Ovary (tissue), 9 donors: ENCODE data around the gene HECW1. TPM values are rescaled to one million over a fixed set of nuclear protein-coding genes. Genes with fewer than 3 reads are reported as not detected.

Source experiments
- DNase-seq, 5 donors: peaks; one replicate each; pipeline ENCODE4 v3.0.0-alpha.2; 2019 to 2020
- H3K27ac ChIP-seq, 2 donors: fragments of 200-600 bp; one replicate each; pipeline versions ENCODE4 v1.5.1 to v1.8.0; 2019 to 2022
- H3K27me3 ChIP-seq: fragments of 200-600 bp; one replicate; pipeline ENCODE4 v1.8.0; 2022
- H3K36me3 ChIP-seq: fragments of 200-600 bp; sonication (generic); one replicate; pipeline ENCODE4 v1.5.1; 2019
- H3K4me1 ChIP-seq: one replicate; pipeline ENCODE4 v1.8.1; 2013; ENCODE audit warnings: mild to moderate bottlenecking, moderate library complexity; ENCODE audit not compliant: insufficient read depth
- H3K4me3 ChIP-seq: fragments of 200-600 bp; sonication (generic); one replicate; pipeline ENCODE4 v1.5.1; 2017
- H3K9me3 ChIP-seq, 2 donors: fragments of 200-600 bp in 1 of 2; sonication (generic) in 1 of 2; one replicate each; pipeline versions ENCODE4 v1.5.1 to v1.8.1; 2013 to 2019; ENCODE audit warnings: mild to moderate bottlenecking in 1 of 2, moderate library complexity in 1 of 2
- EP300 ChIP-seq: sonication (generic); formaldehyde crosslinking; IDR thresholded peaks from one replicate; pipeline ENCODE4 v1.6.1; 2017; ENCODE audit warnings: antibody characterized with exemption
- POLR2A ChIP-seq: fragments of 450-650 bp; IDR thresholded peaks from one replicate; pipeline ENCODE4 v1.6.1; 2017; ENCODE audit warnings: antibody characterized with exemption, mild to moderate bottlenecking, moderate library complexity
- WGBS, 3 donors: extraction: QIAGEN DNeasy Blood & Tissue Kit in 1 of 3; methylation state at CpG; one replicate each; pipeline versions ENCODE4 v1.1.5 to v1.1.7; 2013 to 2017; 5-methylcytosine and 5-hydroxymethylcytosine counted together
- intact Hi-C, 4 donors: fragments of 100-400 bp; cut with DNase I; formaldehyde crosslinking; loops; one replicate each; pipeline versions ENCODE4 v1.11.0 to v1.15.1; 2022 to 2023
- polyA plus RNA-seq, 2 donors: library from polyadenylated mRNA; stranded (reverse); fragments of 200-250 nt in 1 of 2; fragments of 350-450 nt in 1 of 2; fragmentation: Illumina TruSeq in 1 of 2; extraction: RNeasy Lipid Tissue Mini Kit (QIAGEN cat#74804) in 1 of 2; gene quantifications; one replicate each; pipeline ENCODE4 v1.2.3, GENCODE V29; 2013 to 2014
- total RNA-seq, 7 donors: library from RNA; depleted of rRNA in 2 of 7; stranded (reverse); fragments of >200 nt in 2 of 7; fragmentation: NEBNext Ultra II Directional in 3 of 7; extraction: Animal tissue kit (Norgen Biotek cat#: 25700) in 3 of 7; gene quantifications; one replicate each; pipeline versions ENCODE4 v1.1.0 to v1.2.4, GENCODE V29; 2016 to 2023
- TF ChIP-seq, protein P1 (sequence below), 3 donors: fragments of 450-650 bp in 2 of 3; fragments of 200-600 bp in 1 of 3; IDR thresholded peaks; one replicate each; pipeline versions ENCODE4 v1.5.1 to v1.8.0; 2016 to 2022; ENCODE audit warnings: antibody characterized with exemption in 3 of 3, mild to moderate bottlenecking in 1 of 3
- donor health status: DM: no; HTN: no; CAD: no; lungs with moderate emphysema.
- donor health status: DM: no; HTN: no; CAD: no.
- donor health status: Bipolar disorder and iron deficiency.
- donor health status: DM: yes; HTN: yes; CAD: no.
- donor health status: DM: no; HTN: no; CAD: no.
- donor health status: DM: yes; HTN: yes; CAD: no.

Gene HECW1
- total and polyA plus RNA-seq, 9 donors = 0.31 to 6.4 (median 1.8) TPM; not detected in 1

- no peak for TF ChIP-seq EP300
- TF ChIP-seq POLR2A = no peak
- TF ChIP-seq, protein P1, sequence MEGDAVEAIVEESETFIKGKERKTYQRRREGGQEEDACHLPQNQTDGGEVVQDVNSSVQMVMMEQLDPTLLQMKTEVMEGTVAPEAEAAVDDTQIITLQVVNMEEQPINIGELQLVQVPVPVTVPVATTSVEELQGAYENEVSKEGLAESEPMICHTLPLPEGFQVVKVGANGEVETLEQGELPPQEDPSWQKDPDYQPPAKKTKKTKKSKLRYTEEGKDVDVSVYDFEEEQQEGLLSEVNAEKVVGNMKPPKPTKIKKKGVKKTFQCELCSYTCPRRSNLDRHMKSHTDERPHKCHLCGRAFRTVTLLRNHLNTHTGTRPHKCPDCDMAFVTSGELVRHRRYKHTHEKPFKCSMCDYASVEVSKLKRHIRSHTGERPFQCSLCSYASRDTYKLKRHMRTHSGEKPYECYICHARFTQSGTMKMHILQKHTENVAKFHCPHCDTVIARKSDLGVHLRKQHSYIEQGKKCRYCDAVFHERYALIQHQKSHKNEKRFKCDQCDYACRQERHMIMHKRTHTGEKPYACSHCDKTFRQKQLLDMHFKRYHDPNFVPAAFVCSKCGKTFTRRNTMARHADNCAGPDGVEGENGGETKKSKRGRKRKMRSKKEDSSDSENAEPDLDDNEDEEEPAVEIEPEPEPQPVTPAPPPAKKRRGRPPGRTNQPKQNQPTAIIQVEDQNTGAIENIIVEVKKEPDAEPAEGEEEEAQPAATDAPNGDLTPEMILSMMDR (IDR thresholded peaks at IDR 0.05) = no peak
- intact Hi-C loops = no loop called here
- WGBS, 3 donors = 29 to 42% (median 40%) methylated on average over 2 of the region's 2 CpGs
- Histone ChIP-seq H3K27ac (no peak overlapping the region), H3K4me3 (no peak overlapping the region), H3K4me1 (no peaks in the 10 kb centered on the region), H3K9me3 (no peaks in the 10 kb centered on the region), H3K27me3 (no peaks in the 10 kb centered on the region), H3K36me3 (no peaks in the 10 kb centered on the region)
- no peak for DNase-seq
Observed at GRCh38 chr7:43392638-43393330, 280.3 kb downstream of the HECW1 start.

- no peak for DNase-seq
- TF ChIP-seq EP300 = no peak
- TF ChIP-seq, protein P1 (IDR thresholded peaks at IDR 0.05) = no peak
- no peak for TF ChIP-seq POLR2A
- Histone ChIP-seq H3K4me1 (no peaks in the 10 kb centered on the region), H3K27me3 (no peaks in the 10 kb centered on the region), H3K27ac (no peak overlapping the region), H3K4me3 (no peak overlapping the region), H3K9me3 (no peaks in the 10 kb centered on the region), H3K36me3 (no peaks in the 10 kb centered on the region)
- 85 to 94% (median 92%) methylated on average over 7 of the region's 7 CpGs for WGBS, 3 donors
- intact Hi-C loops = no loop called here
Observed at GRCh38 chr7:43394441-43395130, 282.1 kb downstream of the HECW1 start.

- TF ChIP-seq POLR2A (no peak), EP300 (no peak)
- TF ChIP-seq, protein P1 (IDR thresholded peaks at IDR 0.05) = no peak
- intact Hi-C loops = no loop called here
- DNase-seq = no peak
- no peaks in the 10 kb centered on the region for H3K27me3 ChIP-seq
- no peaks in the 10 kb centered on the region for H3K4me1 ChIP-seq
- H3K9me3 ChIP-seq = no peaks in the 10 kb centered on the region
- H3K4me3 ChIP-seq = no peak overlapping the region
- WGBS, 3 donors = 38 to 43% (median 39%) methylated on average over 2 of the region's 2 CpGs
- no peaks in the 10 kb centered on the region for H3K36me3 ChIP-seq
- no peak overlapping the region for H3K27ac ChIP-seq
Observed at GRCh38 chr7:43395351-43395750, 282.9 kb downstream of the HECW1 start.

DNA sequence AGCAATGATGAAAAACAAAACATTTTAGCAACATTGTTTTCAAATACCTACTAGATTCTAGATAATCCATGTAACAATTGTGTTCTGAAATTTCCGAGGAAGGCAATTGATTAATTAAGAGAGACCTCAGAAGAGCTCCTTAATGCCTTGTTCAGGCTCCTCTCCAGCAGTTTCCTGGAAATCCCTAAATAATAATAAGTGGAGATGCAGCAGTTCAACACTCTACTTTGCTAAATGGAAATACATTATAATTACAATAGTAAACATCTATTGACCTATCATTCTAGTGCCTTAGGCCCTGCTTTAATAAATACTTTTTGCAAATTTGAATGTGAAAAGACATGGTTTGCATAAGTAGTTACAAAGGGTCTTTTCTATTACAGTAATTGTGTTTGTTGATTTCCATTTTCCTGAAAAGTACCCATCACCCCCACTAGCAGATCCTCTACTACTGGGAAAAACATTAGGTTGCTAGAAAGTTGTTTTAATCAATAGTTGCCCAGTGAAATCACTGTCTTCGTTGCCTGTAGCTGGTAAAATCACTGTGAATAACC is 283.8 kb downstream of the HECW1 start:
- no peak overlapping the region for H3K4me3 ChIP-seq
- intact Hi-C loops = no loop called here
- TF ChIP-seq, protein P1 (IDR thresholded peaks at IDR 0.05) = no peak
- TF ChIP-seq EP300 (no peak), POLR2A (no peak)
- no peak overlapping the region for H3K27ac ChIP-seq
- no peak for DNase-seq
- WGBS, 3 donors = 43 to 62% (median 58%) methylated on average over 2 of the region's 2 CpGs
- H3K4me1 ChIP-seq = no peaks in the 10 kb centered on the region
- H3K27me3 ChIP-seq = no peaks in the 10 kb centered on the region
- H3K9me3 ChIP-seq = no peaks in the 10 kb centered on the region
- no peaks in the 10 kb centered on the region for H3K36me3 ChIP-seq
